Ovary (tissue), 3 donors: ENCODE data around the gene UBE2L3.

ENCODE experiments used
- EP300 ChIP-seq: sonication (generic); formaldehyde crosslinking; IDR thresholded peaks from one replicate; pipeline ENCODE4 v1.6.1; 2017; ENCODE audit warnings: antibody characterized with exemption
- TF ChIP-seq, protein P1 (sequence below), 3 donors: fragments of 450-650 bp in 2 of 3; fragments of 200-600 bp in 1 of 3; IDR thresholded peaks; one replicate each; pipeline versions ENCODE4 v1.5.1 to v1.8.0; 2016 to 2022; ENCODE audit warnings: antibody characterized with exemption in 3 of 3, mild to moderate bottlenecking in 1 of 3
- donor health status: DM: no; HTN: no; CAD: no.

DNA sequence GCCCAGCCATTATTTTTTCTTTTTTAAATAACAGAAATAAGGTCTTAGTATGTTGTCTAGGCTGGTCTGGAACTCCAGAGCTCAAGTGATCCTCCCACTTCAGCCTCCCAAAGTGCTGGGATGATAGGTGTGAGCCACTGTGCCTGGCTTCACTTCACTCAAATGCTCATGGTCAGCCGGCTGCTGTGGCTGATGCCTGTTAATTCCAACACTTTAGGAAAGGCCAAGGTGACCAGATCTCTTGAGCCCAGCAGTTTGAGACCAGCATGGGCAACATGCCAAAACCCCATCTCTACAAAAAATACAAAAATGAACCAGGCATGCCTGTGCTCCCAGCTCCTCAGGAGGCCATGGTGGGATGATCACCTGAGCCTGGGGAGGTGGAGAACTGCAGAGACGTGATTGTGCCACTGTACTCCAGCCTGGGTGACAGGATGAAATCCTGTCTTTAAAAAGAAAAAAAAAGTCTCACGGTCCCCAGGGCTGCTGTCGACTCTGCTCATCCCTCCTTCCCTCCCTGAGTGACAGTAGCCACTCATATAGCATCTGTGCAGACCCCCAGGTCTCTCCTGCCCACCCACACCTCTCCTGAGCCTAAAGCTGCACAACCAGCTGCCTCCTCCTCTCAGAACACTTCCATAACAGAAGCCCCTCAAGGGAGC is 58.7 kb downstream of the UBE2L3 start:
- TF ChIP-seq, protein P1, sequence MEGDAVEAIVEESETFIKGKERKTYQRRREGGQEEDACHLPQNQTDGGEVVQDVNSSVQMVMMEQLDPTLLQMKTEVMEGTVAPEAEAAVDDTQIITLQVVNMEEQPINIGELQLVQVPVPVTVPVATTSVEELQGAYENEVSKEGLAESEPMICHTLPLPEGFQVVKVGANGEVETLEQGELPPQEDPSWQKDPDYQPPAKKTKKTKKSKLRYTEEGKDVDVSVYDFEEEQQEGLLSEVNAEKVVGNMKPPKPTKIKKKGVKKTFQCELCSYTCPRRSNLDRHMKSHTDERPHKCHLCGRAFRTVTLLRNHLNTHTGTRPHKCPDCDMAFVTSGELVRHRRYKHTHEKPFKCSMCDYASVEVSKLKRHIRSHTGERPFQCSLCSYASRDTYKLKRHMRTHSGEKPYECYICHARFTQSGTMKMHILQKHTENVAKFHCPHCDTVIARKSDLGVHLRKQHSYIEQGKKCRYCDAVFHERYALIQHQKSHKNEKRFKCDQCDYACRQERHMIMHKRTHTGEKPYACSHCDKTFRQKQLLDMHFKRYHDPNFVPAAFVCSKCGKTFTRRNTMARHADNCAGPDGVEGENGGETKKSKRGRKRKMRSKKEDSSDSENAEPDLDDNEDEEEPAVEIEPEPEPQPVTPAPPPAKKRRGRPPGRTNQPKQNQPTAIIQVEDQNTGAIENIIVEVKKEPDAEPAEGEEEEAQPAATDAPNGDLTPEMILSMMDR (IDR thresholded peaks at IDR 0.05), result no peak
- TF ChIP-seq EP300, result no peak
